Sigmoid colon (tissue), 7 donors: ENCODE results near the gene TMED3. TPM values are rescaled to one million over a fixed set of nuclear protein-coding genes. Genes with fewer than 3 reads are reported as not detected.

Source experiments
- DNase-seq: peaks from one replicate; pipeline ENCODE4 v3.0.0-alpha.2; 2019
- H3K27ac ChIP-seq, 4 donors: fragments of 200-600 bp; sonication (generic); one replicate each; pipeline ENCODE4 v1.5.1; 2016 to 2019; ENCODE audit warnings: mild to moderate bottlenecking in 1 of 4
- H3K27me3 ChIP-seq, 3 donors: fragments of 200-600 bp; sonication (generic); one replicate each; pipeline ENCODE4 v1.5.1; 2019; ENCODE audit warnings: mild to moderate bottlenecking in 1 of 3
- H3K36me3 ChIP-seq, 4 donors: fragments of 200-600 bp; sonication (generic); one replicate each; pipeline ENCODE4 v1.5.1; 2016 to 2019
- H3K4me1 ChIP-seq, 4 donors: fragments of 200-600 bp; sonication (generic); one replicate each; pipeline ENCODE4 v1.5.1; 2017 to 2019
- H3K4me3 ChIP-seq, 4 donors: fragments of 200-600 bp; sonication (generic); one replicate each; pipeline ENCODE4 v1.5.1; 2017 to 2019; ENCODE audit warnings: mild to moderate bottlenecking in 2 of 4, moderate library complexity in 1 of 4
- H3K9me3 ChIP-seq, 4 donors: fragments of 200-600 bp in 3 of 4; sonication (generic) in 3 of 4; one replicate each; pipeline versions ENCODE4 v1.5.1 to v1.6.1; 2013 to 2019
- CTCF ChIP-seq, 4 experiments: fragments of 450-650 bp in 3 of 4; fragments of 200-600 bp in 1 of 4; IDR thresholded peaks; one replicate each; pipeline ENCODE4 v1.5.1; 2016 to 2019; ENCODE audit warnings: antibody characterized with exemption in 4 of 4, mild to moderate bottlenecking in 3 of 4, moderate library complexity in 2 of 4
- EP300 ChIP-seq, 4 donors: sonication (generic); formaldehyde crosslinking; IDR thresholded peaks; one replicate each; pipeline ENCODE4 v1.6.1; 2017; ENCODE audit warnings: antibody characterized with exemption in 4 of 4
- POLR2A ChIP-seq, 2 donors: fragments of 450-650 bp; IDR thresholded peaks; one replicate each; pipeline ENCODE4 v1.6.1; 2016; ENCODE audit warnings: antibody characterized with exemption in 2 of 2, mild to moderate bottlenecking in 2 of 2, moderate library complexity in 2 of 2
- POLR2AphosphoS5 ChIP-seq, 4 donors: sonication (generic); formaldehyde crosslinking; IDR thresholded peaks; one replicate each; pipeline ENCODE4 v1.6.1; 2017; ENCODE audit warnings: antibody characterized with exemption in 4 of 4
- WGBS, 2 donors: extraction: QIAGEN DNeasy Blood & Tissue Kit; methylation state at CpG; one replicate each; pipeline ENCODE4 v1.1.7; 2013; 5-methylcytosine and 5-hydroxymethylcytosine counted together
- intact Hi-C: fragments of 100-400 bp; cut with DNase I; formaldehyde crosslinking; loops from one replicate; pipeline ENCODE4 v1.15.1; 2023
- polyA plus RNA-seq, 3 donors: library from polyadenylated mRNA; stranded (reverse); fragments of 200-250 nt; gene quantifications; one replicate each; pipeline ENCODE4 v1.2.3, GENCODE V29; 2013
- total RNA-seq, 4 donors: library from RNA; depleted of rRNA; stranded (reverse); fragments of >200 nt; gene quantifications; one replicate each; pipeline ENCODE4 v1.1.0, GENCODE V29; 2016
- donor health status: healthy with polysubstance abuse.
- donor health status: Bipolar disorder and iron deficiency.
- donor health status: healthy.

Gene TMED3
- total RNA-seq (10 to 100 TPM; 29.6 to 44.3 (median 36.5) TPM), polyA plus RNA-seq (100 to 1,000 TPM in 1 of 3 donors, 10 to 100 TPM in 2; 40.7 to 107 (median 60.1) TPM)

GRCh38 chr15:79310985-79311900 is at the start of gene TMED3:
TMED3 (plus strand) TSS chr15:79311112; CDS start chr15:79311250, 138 bp downstream.
- 0 to 1% methylated on average over 70 to 75 of the region's 76 CpGs for WGBS, 2 donors
- H3K4me3 ChIP-seq = peak within 1 kb of the TSS; percentile 58 to 85 (median 76)
- peaks cover 0 to 22% (median 16%) of the 10 kb centered on the region in 4 donors for H3K4me1 ChIP-seq
- peak within 1 kb of the TSS in 3 of 4 donors; percentile 39 to 54 (median 51) for H3K27ac ChIP-seq
- H3K9me3 ChIP-seq = no peaks in the 10 kb centered on the region
- DNase-seq = peak; percentile 75
- TF ChIP-seq POLR2AphosphoS5 (IDR thresholded peaks at IDR 0.05) = peak in 1 of 4 donors; percentile 31
- TF ChIP-seq POLR2A (IDR thresholded peaks at IDR 0.05) = no peak
- TF ChIP-seq CTCF (IDR thresholded peaks at IDR 0.05) = no peak
- peaks cover 18 to 30% (median 25%) of the 10 kb centered on the region in 4 donors for H3K36me3 ChIP-seq
- intact Hi-C loops = no loop called here
- no peaks in the 10 kb centered on the region for H3K27me3 ChIP-seq

- no peaks in the 10 kb centered on the region for H3K36me3 ChIP-seq
- H3K4me3 ChIP-seq = no peak overlapping the region
- TF ChIP-seq CTCF (IDR thresholded peaks at IDR 0.05) (no peak), POLR2A (IDR thresholded peaks at IDR 0.05) (no peak), POLR2AphosphoS5 (IDR thresholded peaks at IDR 0.05) (no peak), EP300 (IDR thresholded peaks at IDR 0.05) (no peak)
- WGBS, 2 donors = 88 to 89% methylated on average over 1 of the region's 1 CpG
- peaks cover 0 to 7% (median 0%) of the 10 kb centered on the region in 3 donors for H3K27me3 ChIP-seq
- no peaks in the 10 kb centered on the region for H3K4me1 ChIP-seq
- intact Hi-C loops = no loop called here
- DNase-seq = no peak
- no peak overlapping the region for H3K27ac ChIP-seq
- no peaks in the 10 kb centered on the region for H3K9me3 ChIP-seq
These were observed 49.1 kb upstream of the TMED3 start for GRCh38 chr15:79261836-79262235.

- Histone ChIP-seq H3K9me3 (no peaks in the 10 kb centered on the region), H3K36me3 (no peaks in the 10 kb centered on the region), H3K4me1 (no peaks in the 10 kb centered on the region), H3K27me3 (no peaks in the 10 kb centered on the region), H3K4me3 (no peak overlapping the region), H3K27ac (no peak overlapping the region)
- no peak for DNase-seq
- TF ChIP-seq CTCF (IDR thresholded peaks at IDR 0.05) (no peak), POLR2AphosphoS5 (IDR thresholded peaks at IDR 0.05) (no peak), POLR2A (IDR thresholded peaks at IDR 0.05) (no peak), EP300 (IDR thresholded peaks at IDR 0.05) (no peak)
- 68 to 80% methylated on average over 4 of the region's 4 CpGs for WGBS, 2 donors
- intact Hi-C loops = no loop called here
These were observed 45.7 kb upstream of the TMED3 start for GRCh38 chr15:79265167-79265566.

- WGBS, 2 donors = 70% methylated on average over 3 of the region's 3 CpGs
- H3K27me3 ChIP-seq = no peaks in the 10 kb centered on the region
- intact Hi-C loops = no loop called here
- TF ChIP-seq POLR2AphosphoS5 (IDR thresholded peaks at IDR 0.05) (no peak), CTCF (IDR thresholded peaks at IDR 0.05) (no peak), EP300 (IDR thresholded peaks at IDR 0.05) (no peak), POLR2A (IDR thresholded peaks at IDR 0.05) (no peak)
- H3K36me3 ChIP-seq = no peaks in the 10 kb centered on the region
- DNase-seq = no peak
- H3K4me1 ChIP-seq = no peaks in the 10 kb centered on the region
- H3K4me3 ChIP-seq = no peak overlapping the region
- H3K9me3 ChIP-seq = no peaks in the 10 kb centered on the region
- no peak overlapping the region for H3K27ac ChIP-seq
These were observed 44.8 kb upstream of the TMED3 start for GRCh38 chr15:79265987-79266579.
